GM12891 (cell line): Measurements from ENCODE around the gene DMD.

Experiments used
- POLR2A ChIP-seq: IDR thresholded peaks from 2 replicates; pipeline ENCODE4 v1.6.1; 2011; ENCODE audit warnings: low read depth, low read length, control low read depth
- POLR2AphosphoS5 ChIP-seq: IDR thresholded peaks from 2 replicates; pipeline ENCODE4 v1.6.1; 2011; ENCODE audit warnings: low read depth, low read length, control low read depth
- POU2F2 ChIP-seq: IDR thresholded peaks from 2 replicates; pipeline ENCODE4 v1.6.1; 2011; ENCODE audit warnings: low read depth, mild to moderate bottlenecking, control low read depth, low read length, moderate library complexity
- SPI1 ChIP-seq: IDR thresholded peaks from 2 replicates; pipeline ENCODE4 v1.6.1; 2011; ENCODE audit warnings: low read depth, low read length, control low read depth
- TAF1 ChIP-seq: IDR thresholded peaks from 2 replicates; pipeline ENCODE4 v1.6.1; 2011; ENCODE audit warnings: low read depth, low read length, control low read depth

DNA sequence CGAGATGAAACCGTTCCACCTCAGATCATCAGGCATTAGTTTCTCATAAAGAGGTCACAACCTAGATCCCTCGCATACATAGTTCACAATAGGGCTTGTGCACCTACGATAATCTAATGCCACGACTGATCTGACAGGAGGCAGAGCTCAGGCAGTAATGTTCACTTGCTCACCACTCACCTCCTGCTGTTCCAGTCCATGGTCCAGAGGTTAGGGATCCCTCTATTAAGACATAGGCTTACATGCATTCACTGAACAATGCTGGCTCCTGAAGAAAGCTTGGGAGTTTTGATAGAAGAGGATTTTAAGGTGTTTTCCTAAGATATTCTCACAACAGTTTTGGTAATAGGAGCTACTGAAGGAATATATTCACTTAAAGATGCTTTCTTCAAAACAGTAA is 1903.4 kb downstream of the DMD start:
- TF ChIP-seq POLR2AphosphoS5, result no peak
- TF ChIP-seq POLR2A, result no peak
- no peak for TF ChIP-seq SPI1
- TF ChIP-seq TAF1, result no peak
- no peak for TF ChIP-seq POU2F2
